ENCODE measurements around the gene CDH20.
A peak's percentile ranks its signal among the peaks of the same experiment; 100 is the strongest.

CDH20 gene

GRCh38 chr18:61572084-61572655 is 238.9 kb downstream of the CDH20 start:
- no peak overlapping the region for H3K27ac ChIP-seq (ENCODE audit: low read depth, low read length, severe bottlenecking)

GRCh38 chr18:61572871-61573270 is 239.6 kb downstream of the CDH20 start:
- Histone ChIP-seq H3K27ac (ENCODE audit: low read depth, low read length, severe bottlenecking) (no peak overlapping the region), H3K4me1 (ENCODE audit: control insufficient read depth, insufficient read depth, low read length, poor library complexity, severe bottlenecking) (peaks cover 15% of the 10 kb centered on the region), H3K4me3 (ENCODE audit: extremely low read depth, insufficient read depth, low read length, poor library complexity, severe bottlenecking) (no peak overlapping the region), H3K36me3 (ENCODE audit: control insufficient read depth, insufficient read depth, low read length) (peaks cover 16% of the 10 kb centered on the region), H3K9me3 (ENCODE audit: control insufficient read depth, low read length) (peaks cover 16% of the 10 kb centered on the region)
- WGBS, 2 experiments (ENCODE audit: insufficient coverage in 2 of 2), result 100% methylated on average over 1 of the region's 1 CpG; no CpG with 5 or more reads in 1 of the 2 experiments

More at GRCh38 chr18:61572084-61572655, 238.9 kb downstream of the CDH20 start:
- H3K9me3 ChIP-seq (ENCODE audit: control insufficient read depth, low read length), result peaks cover 16% of the 10 kb centered on the region
- H3K4me1 ChIP-seq (ENCODE audit: control insufficient read depth, insufficient read depth, low read length, poor library complexity, severe bottlenecking), result peaks cover 15% of the 10 kb centered on the region
- H3K4me3 ChIP-seq (ENCODE audit: extremely low read depth, insufficient read depth, low read length, poor library complexity, severe bottlenecking), result no peak overlapping the region
- WGBS, 2 experiments (ENCODE audit: insufficient coverage in 2 of 2), result 79 to 93% methylated on average over 2 of the region's 4 CpGs
- H3K36me3 ChIP-seq (ENCODE audit: control insufficient read depth, insufficient read depth, low read length), result peaks cover 12% of the 10 kb centered on the region

- Histone ChIP-seq H3K36me3 (ENCODE audit: control insufficient read depth, insufficient read depth, low read length) (peaks cover 20% of the 10 kb centered on the region), H3K4me1 (ENCODE audit: control insufficient read depth, insufficient read depth, low read length, poor library complexity, severe bottlenecking) (peaks cover 15% of the 10 kb centered on the region), H3K9me3 (ENCODE audit: control insufficient read depth, low read length) (peaks cover 6% of the 10 kb centered on the region), H3K27ac (ENCODE audit: low read depth, low read length, severe bottlenecking) (peak overlapping the region; percentile 30), H3K4me3 (ENCODE audit: extremely low read depth, insufficient read depth, low read length, poor library complexity, severe bottlenecking) (no peak overlapping the region)
Measured at GRCh38 chr18:61574665-61575064, 241.4 kb downstream of the CDH20 start.

- Histone ChIP-seq H3K27ac (ENCODE audit: low read depth, low read length, severe bottlenecking) (peak overlapping the region; percentile 64), H3K4me1 (ENCODE audit: control insufficient read depth, insufficient read depth, low read length, poor library complexity, severe bottlenecking) (peaks cover 13% of the 10 kb centered on the region), H3K36me3 (ENCODE audit: control insufficient read depth, insufficient read depth, low read length) (peaks cover 20% of the 10 kb centered on the region), H3K4me3 (ENCODE audit: extremely low read depth, insufficient read depth, low read length, poor library complexity, severe bottlenecking) (no peak overlapping the region), H3K9me3 (ENCODE audit: control insufficient read depth, low read length) (peaks cover 6% of the 10 kb centered on the region)
- WGBS, 2 experiments (ENCODE audit: insufficient coverage in 2 of 2), result 71 to 93% methylated on average over 1 to 2 of the region's 3 CpGs
Measured at GRCh38 chr18:61575419-61575818, 242.2 kb downstream of the CDH20 start.

GRCh38 chr18:61578846-61579245 is 245.6 kb downstream of the CDH20 start:
- no peak overlapping the region for H3K27ac ChIP-seq (ENCODE audit: low read depth, low read length, severe bottlenecking)
- no peak overlapping the region for H3K4me3 ChIP-seq (ENCODE audit: extremely low read depth, insufficient read depth, low read length, poor library complexity, severe bottlenecking)
- no CpG with 5 or more reads among the region's 2 CpGs for WGBS, 2 experiments (ENCODE audit: insufficient coverage in 2 of 2)
- peaks cover 13% of the 10 kb centered on the region for H3K36me3 ChIP-seq (ENCODE audit: control insufficient read depth, insufficient read depth, low read length)
- H3K9me3 ChIP-seq (ENCODE audit: control insufficient read depth, low read length), result no peaks in the 10 kb centered on the region
- H3K4me1 ChIP-seq (ENCODE audit: control insufficient read depth, insufficient read depth, low read length, poor library complexity, severe bottlenecking), result peaks cover 16% of the 10 kb centered on the region

GRCh38 chr18:61579581-61579980 is 246.4 kb downstream of the CDH20 start:
- Histone ChIP-seq H3K4me1 (ENCODE audit: control insufficient read depth, insufficient read depth, low read length, poor library complexity, severe bottlenecking) (peaks cover 16% of the 10 kb centered on the region), H3K4me3 (ENCODE audit: extremely low read depth, insufficient read depth, low read length, poor library complexity, severe bottlenecking) (no peak overlapping the region), H3K9me3 (ENCODE audit: control insufficient read depth, low read length) (no peaks in the 10 kb centered on the region), H3K27ac (ENCODE audit: low read depth, low read length, severe bottlenecking) (no peak overlapping the region), H3K36me3 (ENCODE audit: control insufficient read depth, insufficient read depth, low read length) (peaks cover 13% of the 10 kb centered on the region)
- WGBS, 2 experiments (ENCODE audit: insufficient coverage in 2 of 2), result 60% methylated on average over 1 of the region's 2 CpGs; no CpG with 5 or more reads in 1 of the 2 experiments

GRCh38 chr18:61580046-61580445 is 246.8 kb downstream of the CDH20 start:
- no peaks in the 10 kb centered on the region for H3K9me3 ChIP-seq (ENCODE audit: control insufficient read depth, low read length)
- peaks cover 13% of the 10 kb centered on the region for H3K36me3 ChIP-seq (ENCODE audit: control insufficient read depth, insufficient read depth, low read length)
- 100% methylated on average over 1 of the region's 2 CpGs for WGBS, 2 experiments (ENCODE audit: insufficient coverage in 2 of 2)
- no peak overlapping the region for H3K4me3 ChIP-seq (ENCODE audit: extremely low read depth, insufficient read depth, low read length, poor library complexity, severe bottlenecking)
- no peak overlapping the region for H3K27ac ChIP-seq (ENCODE audit: low read depth, low read length, severe bottlenecking)
- peaks cover 16% of the 10 kb centered on the region for H3K4me1 ChIP-seq (ENCODE audit: control insufficient read depth, insufficient read depth, low read length, poor library complexity, severe bottlenecking)

- Histone ChIP-seq H3K36me3 (ENCODE audit: control insufficient read depth, insufficient read depth, low read length) (peaks cover 21% of the 10 kb centered on the region), H3K27ac (ENCODE audit: low read depth, low read length, severe bottlenecking) (no peak overlapping the region), H3K4me1 (ENCODE audit: control insufficient read depth, insufficient read depth, low read length, poor library complexity, severe bottlenecking) (peaks cover 3% of the 10 kb centered on the region), H3K9me3 (ENCODE audit: control insufficient read depth, low read length) (no peaks in the 10 kb centered on the region), H3K4me3 (ENCODE audit: extremely low read depth, insufficient read depth, low read length, poor library complexity, severe bottlenecking) (peak overlapping the region; percentile 3)
- 1 to 5% methylated on average over 17 to 18 of the region's 22 CpGs for WGBS, 2 experiments (ENCODE audit: insufficient coverage in 2 of 2)
Measured at GRCh38 chr18:61581578-61582201, 248.5 kb downstream of the CDH20 start.

- peaks cover 3% of the 10 kb centered on the region for H3K4me1 ChIP-seq (ENCODE audit: control insufficient read depth, insufficient read depth, low read length, poor library complexity, severe bottlenecking)
- peak overlapping the region; percentile 3 for H3K4me3 ChIP-seq (ENCODE audit: extremely low read depth, insufficient read depth, low read length, poor library complexity, severe bottlenecking)
- H3K9me3 ChIP-seq (ENCODE audit: control insufficient read depth, low read length), result no peaks in the 10 kb centered on the region
- 47 to 53% methylated on average over 13 of the region's 15 CpGs for WGBS, 2 experiments (ENCODE audit: insufficient coverage in 2 of 2)
- peaks cover 21% of the 10 kb centered on the region for H3K36me3 ChIP-seq (ENCODE audit: control insufficient read depth, insufficient read depth, low read length)
- no peak overlapping the region for H3K27ac ChIP-seq (ENCODE audit: low read depth, low read length, severe bottlenecking)
Measured at GRCh38 chr18:61582202-61582710, 249.0 kb downstream of the CDH20 start.

- 100% methylated on average over 1 of the region's 1 CpG for WGBS, 2 experiments (ENCODE audit: insufficient coverage in 2 of 2)
- H3K27ac ChIP-seq (ENCODE audit: low read depth, low read length, severe bottlenecking), result no peak overlapping the region
- no peak overlapping the region for H3K4me3 ChIP-seq (ENCODE audit: extremely low read depth, insufficient read depth, low read length, poor library complexity, severe bottlenecking)
- H3K9me3 ChIP-seq (ENCODE audit: control insufficient read depth, low read length), result no peaks in the 10 kb centered on the region
- peaks cover 17% of the 10 kb centered on the region for H3K36me3 ChIP-seq (ENCODE audit: control insufficient read depth, insufficient read depth, low read length)
- peaks cover 3% of the 10 kb centered on the region for H3K4me1 ChIP-seq (ENCODE audit: control insufficient read depth, insufficient read depth, low read length, poor library complexity, severe bottlenecking)
Measured at GRCh38 chr18:61583548-61583947, 250.3 kb downstream of the CDH20 start.

- Histone ChIP-seq H3K27ac (ENCODE audit: low read depth, low read length, severe bottlenecking) (no peak overlapping the region), H3K9me3 (ENCODE audit: control insufficient read depth, low read length) (no peaks in the 10 kb centered on the region), H3K36me3 (ENCODE audit: control insufficient read depth, insufficient read depth, low read length) (peaks cover 13% of the 10 kb centered on the region), H3K4me1 (ENCODE audit: control insufficient read depth, insufficient read depth, low read length, poor library complexity, severe bottlenecking) (no peaks in the 10 kb centered on the region), H3K4me3 (ENCODE audit: extremely low read depth, insufficient read depth, low read length, poor library complexity, severe bottlenecking) (no peak overlapping the region)
- WGBS, 2 experiments (ENCODE audit: insufficient coverage in 2 of 2), result 50 to 80% methylated on average over 2 of the region's 2 CpGs
Measured at GRCh38 chr18:61587865-61588264, 254.6 kb downstream of the CDH20 start.

All from mesodermal cell (in vitro differentiated cells).